Measurements from ENCODE around the gene GPRASP1.
"Not testable (repeated sequence)": the region's sequence is repeated elsewhere in the genome, so short reads cannot be mapped to it uniquely, and the experiment has no call there.

Gene GPRASP1

GRCh38 chrX:102669526-102669925 lies 18.2 kb downstream of the GPRASP1 start:
- DNase-seq (ENCODE audit: low read depth), result no peak
- TF ChIP-seq CTCF (conservative IDR thresholded peaks at IDR 0.05; ENCODE audit: control insufficient read depth, insufficient read depth, low read depth, low read length), result no peak
- no peak overlapping the region for H3K4me3 ChIP-seq (ENCODE audit: control insufficient read depth, low read depth, low read length)

- no peak overlapping the region for H3K4me3 ChIP-seq (ENCODE audit: control insufficient read depth, low read depth, low read length)
- DNase-seq (ENCODE audit: low read depth), result no peak
- no peak for TF ChIP-seq CTCF (conservative IDR thresholded peaks at IDR 0.05; ENCODE audit: control insufficient read depth, insufficient read depth, low read depth, low read length)
Observed at GRCh38 chrX:102672856-102673255, 21.6 kb downstream of the GPRASP1 start.

- not testable (repeated sequence) for DNase-seq (ENCODE audit: low read depth); H3K4me3 ChIP-seq (ENCODE audit: control insufficient read depth, low read depth, low read length)
Observed at GRCh38 chrX:102677479-102677878, 26.2 kb downstream of the GPRASP1 start.

GRCh38 chrX:102684772-102685520 lies 33.7 kb downstream of the GPRASP1 start:
- DNase-seq (ENCODE audit: low read depth), result no peak
- TF ChIP-seq CTCF (conservative IDR thresholded peaks at IDR 0.05; ENCODE audit: control insufficient read depth, insufficient read depth, low read depth, low read length), result no peak
- no peak overlapping the region for H3K4me3 ChIP-seq (ENCODE audit: control insufficient read depth, low read depth, low read length)

GRCh38 chrX:102694749-102695148 lies 43.5 kb downstream of the GPRASP1 start:
- DNase-seq (ENCODE audit: low read depth), result no peak
- TF ChIP-seq CTCF (conservative IDR thresholded peaks at IDR 0.05; ENCODE audit: control insufficient read depth, insufficient read depth, low read depth, low read length), result no peak
- H3K4me3 ChIP-seq (ENCODE audit: control insufficient read depth, low read depth, low read length), result no peak overlapping the region

GRCh38 chrX:102696306-102696705 lies 45.0 kb downstream of the GPRASP1 start:
- no peak for DNase-seq (ENCODE audit: low read depth)
- TF ChIP-seq CTCF (conservative IDR thresholded peaks at IDR 0.05; ENCODE audit: control insufficient read depth, insufficient read depth, low read depth, low read length), result no peak
- no peak overlapping the region for H3K4me3 ChIP-seq (ENCODE audit: control insufficient read depth, low read depth, low read length)

GRCh38 chrX:102697494-102697893 lies 46.2 kb downstream of the GPRASP1 start:
- no peak for TF ChIP-seq CTCF (conservative IDR thresholded peaks at IDR 0.05; ENCODE audit: control insufficient read depth, insufficient read depth, low read depth, low read length)
- no peak overlapping the region for H3K4me3 ChIP-seq (ENCODE audit: control insufficient read depth, low read depth, low read length)
- peak; percentile 60 for DNase-seq (ENCODE audit: low read depth)
